Lower leg skin (tissue), 3 donors: Measurements from ENCODE around the gene KIF26B.

Source experiments
- CTCF ChIP-seq, 3 donors: fragments of 450-650 bp; IDR thresholded peaks; one replicate each; pipeline ENCODE4 v1.5.1; 2016; ENCODE audit warnings: antibody characterized with exemption in 3 of 3, mild to moderate bottlenecking in 3 of 3, moderate library complexity in 2 of 3
- POLR2A ChIP-seq, 2 donors: fragments of 450-650 bp; IDR thresholded peaks; one replicate each; pipeline ENCODE4 v1.6.1; 2016 to 2017; ENCODE audit warnings: antibody characterized with exemption in 2 of 2, mild to moderate bottlenecking in 1 of 2, moderate library complexity in 1 of 2

GRCh38 chr1:245220381-245220985 lies 65.7 kb downstream of the KIF26B start:
- TF ChIP-seq CTCF (IDR thresholded peaks at IDR 0.05) (no peak), POLR2A (IDR thresholded peaks at IDR 0.05) (no peak)
